HG03097 (cell line): ENCODE data around the gene R3HDML.

Experiments used
- ATAC-seq: cut with Tn5 transposase; IDR thresholded peaks from one replicate; pipeline ENCODE4 v1.9.1; 2021; ENCODE audit not compliant: unreplicated experiment, low FRiP score

R3HDML gene

GRCh38 chr20:44396369-44397130, 59.7 kb downstream of the R3HDML start:
- no peak for ATAC-seq

- ATAC-seq = no peak
Observed at GRCh38 chr20:44398335-44398734, 61.5 kb downstream of the R3HDML start.

DNA sequence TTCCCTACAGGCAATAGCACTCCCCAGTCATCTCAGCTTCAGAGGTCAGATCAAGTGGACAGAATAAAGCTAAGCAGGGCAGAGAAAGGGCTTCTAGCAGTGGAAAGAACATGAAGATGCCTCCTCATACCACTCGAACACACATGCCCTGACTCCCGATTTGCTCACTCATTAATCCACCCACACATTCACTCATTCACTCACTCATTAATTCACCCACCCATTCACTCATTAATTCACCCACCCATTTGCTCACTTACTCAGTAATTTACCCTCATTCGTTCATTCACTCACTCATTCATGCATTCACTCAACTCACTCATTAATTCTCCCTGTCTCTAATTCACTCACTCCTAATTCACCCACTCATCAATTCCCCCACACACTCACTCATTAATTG, 62.6 kb downstream of the R3HDML start:
- ATAC-seq = no peak

DNA sequence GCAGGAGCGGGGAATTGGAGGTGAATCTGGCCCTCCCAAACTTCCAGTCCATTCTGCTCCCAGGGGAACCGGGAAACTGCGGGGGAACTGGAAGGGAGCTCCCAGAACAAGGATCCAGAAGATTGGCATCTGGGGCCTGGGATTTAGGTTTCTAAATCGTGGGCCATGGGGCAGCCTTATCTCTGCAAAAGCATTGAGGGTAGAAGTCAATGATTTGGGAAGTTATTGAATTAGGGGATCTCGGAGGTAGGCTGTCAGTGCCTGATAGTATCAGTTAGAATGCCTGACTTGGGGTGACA, 63.8 kb downstream of the R3HDML start:
- no peak for ATAC-seq
